Measurements from ENCODE around the gene GRM1.

Gene GRM1

GRCh38 chr6:146071781-146072180 lies 42.9 kb downstream of the GRM1 start:
- TF ChIP-seq CTCF (IDR thresholded peaks at IDR 0.05): no peak
- no peak overlapping the region for H3K27ac ChIP-seq
- H3K9me3 ChIP-seq: no peaks in the 10 kb centered on the region
- no peaks in the 10 kb centered on the region for H3K36me3 ChIP-seq
- H3K27me3 ChIP-seq: no peaks in the 10 kb centered on the region
- no peaks in the 10 kb centered on the region for H3K4me1 ChIP-seq
- intact Hi-C loops (cut with DNase I; ENCODE audit: low total_unique reads): no loop called here
- DNase-seq: no peak
- H3K4me3 ChIP-seq: no peak overlapping the region

GRCh38 chr6:146077992-146078391 lies 49.1 kb downstream of the GRM1 start:
- Histone ChIP-seq H3K4me1 (no peaks in the 10 kb centered on the region), H3K27ac (no peak overlapping the region), H3K36me3 (no peaks in the 10 kb centered on the region), H3K27me3 (no peaks in the 10 kb centered on the region), H3K9me3 (no peaks in the 10 kb centered on the region), H3K4me3 (no peak overlapping the region)
- DNase-seq: no peak
- TF ChIP-seq CTCF (IDR thresholded peaks at IDR 0.05): no peak
- intact Hi-C loops (cut with DNase I; ENCODE audit: low total_unique reads): no loop called here

- TF ChIP-seq CTCF (IDR thresholded peaks at IDR 0.05): no peak
- intact Hi-C loops (cut with DNase I; ENCODE audit: low total_unique reads): no loop called here
Observed at GRCh38 chr6:146087386-146087785, 58.5 kb downstream of the GRM1 start.

GRCh38 chr6:146090474-146090873 lies 61.6 kb downstream of the GRM1 start:
- H3K4me1 ChIP-seq: no peaks in the 10 kb centered on the region
- TF ChIP-seq CTCF (IDR thresholded peaks at IDR 0.05): no peak
- DNase-seq: no peak

More at GRCh38 chr6:146087386-146087785, 58.5 kb downstream of the GRM1 start:
- H3K27me3 ChIP-seq: no peaks in the 10 kb centered on the region
- H3K9me3 ChIP-seq: no peaks in the 10 kb centered on the region
- no peak for DNase-seq
- no peak overlapping the region for H3K27ac ChIP-seq
- no peaks in the 10 kb centered on the region for H3K4me1 ChIP-seq
- no peaks in the 10 kb centered on the region for H3K36me3 ChIP-seq
- H3K4me3 ChIP-seq: no peak overlapping the region

GRCh38 chr6:146092961-146093686 lies 64.3 kb downstream of the GRM1 start:
- DNase-seq: no peak
- H3K4me3 ChIP-seq: no peak overlapping the region
- no peaks in the 10 kb centered on the region for H3K36me3 ChIP-seq
- intact Hi-C loops (cut with DNase I; ENCODE audit: low total_unique reads): no loop called here
- no peaks in the 10 kb centered on the region for H3K9me3 ChIP-seq
- H3K4me1 ChIP-seq: no peaks in the 10 kb centered on the region
- TF ChIP-seq CTCF (IDR thresholded peaks at IDR 0.05): no peak
- H3K27me3 ChIP-seq: no peaks in the 10 kb centered on the region
- no peak overlapping the region for H3K27ac ChIP-seq

More at GRCh38 chr6:146090474-146090873, 61.6 kb downstream of the GRM1 start:
- Histone ChIP-seq H3K4me3 (no peak overlapping the region), H3K27me3 (no peaks in the 10 kb centered on the region), H3K27ac (no peak overlapping the region), H3K9me3 (no peaks in the 10 kb centered on the region), H3K36me3 (no peaks in the 10 kb centered on the region)
- intact Hi-C loops (cut with DNase I; ENCODE audit: low total_unique reads): no loop called here

All from tibial artery (tissue), 4 donors.